Measurements from ENCODE around the gene ATP2C2.
"Not testable (repeated sequence)": the region's sequence is repeated elsewhere in the genome, so short reads cannot be mapped to it uniquely, and the experiment has no call there.

Gene ATP2C2

GRCh38 chr16:84436196-84436595 lies 67.9 kb downstream of the ATP2C2 start:
- no peak overlapping the region for H3K27ac Mint-ChIP-seq

GRCh38 chr16:84438971-84439696 lies 70.8 kb downstream of the ATP2C2 start:
- peaks cover 0 to 1% of the 10 kb centered on the region in 2 donors for H3K4me1 Mint-ChIP-seq (ENCODE audit: low read depth in 2 of 2)
- no peak for ATAC-seq (replicated peaks)
- H3K27me3 Mint-ChIP-seq: peaks cover 17 to 49% of the 10 kb centered on the region in 2 donors
- H3K4me3 Mint-ChIP-seq: no peak overlapping the region
- no peaks in the 10 kb centered on the region for H3K9me3 Mint-ChIP-seq
- H3K27ac Mint-ChIP-seq: no peak overlapping the region
- no peaks in the 10 kb centered on the region for H3K36me3 Mint-ChIP-seq (ENCODE audit: insufficient read depth)
- no peak for DNase-seq

More at GRCh38 chr16:84436196-84436595, 67.9 kb downstream of the ATP2C2 start:
- Mint-ChIP-seq H3K4me1 (ENCODE audit: low read depth in 2 of 2) (no peaks in the 10 kb centered on the region), H3K36me3 (ENCODE audit: insufficient read depth) (no peaks in the 10 kb centered on the region), H3K9me3 (no peaks in the 10 kb centered on the region), H3K4me3 (no peak overlapping the region), H3K27me3 (peaks cover 14 to 35% of the 10 kb centered on the region in 2 donors)
- ATAC-seq (replicated peaks) (no peak), DNase-seq (no peak)

GRCh38 chr16:84442416-84443145 lies 74.2 kb downstream of the ATP2C2 start:
- Mint-ChIP-seq H3K9me3 (no peaks in the 10 kb centered on the region), H3K27ac (no peak overlapping the region), H3K4me3 (no peak overlapping the region), H3K27me3 (peaks cover 17 to 53% of the 10 kb centered on the region in 2 donors), H3K36me3 (ENCODE audit: insufficient read depth) (no peaks in the 10 kb centered on the region), H3K4me1 (ENCODE audit: low read depth in 2 of 2) (peaks cover 0 to 1% of the 10 kb centered on the region in 2 donors)
- no peak for DNase-seq
- ATAC-seq (replicated peaks): no peak

DNA sequence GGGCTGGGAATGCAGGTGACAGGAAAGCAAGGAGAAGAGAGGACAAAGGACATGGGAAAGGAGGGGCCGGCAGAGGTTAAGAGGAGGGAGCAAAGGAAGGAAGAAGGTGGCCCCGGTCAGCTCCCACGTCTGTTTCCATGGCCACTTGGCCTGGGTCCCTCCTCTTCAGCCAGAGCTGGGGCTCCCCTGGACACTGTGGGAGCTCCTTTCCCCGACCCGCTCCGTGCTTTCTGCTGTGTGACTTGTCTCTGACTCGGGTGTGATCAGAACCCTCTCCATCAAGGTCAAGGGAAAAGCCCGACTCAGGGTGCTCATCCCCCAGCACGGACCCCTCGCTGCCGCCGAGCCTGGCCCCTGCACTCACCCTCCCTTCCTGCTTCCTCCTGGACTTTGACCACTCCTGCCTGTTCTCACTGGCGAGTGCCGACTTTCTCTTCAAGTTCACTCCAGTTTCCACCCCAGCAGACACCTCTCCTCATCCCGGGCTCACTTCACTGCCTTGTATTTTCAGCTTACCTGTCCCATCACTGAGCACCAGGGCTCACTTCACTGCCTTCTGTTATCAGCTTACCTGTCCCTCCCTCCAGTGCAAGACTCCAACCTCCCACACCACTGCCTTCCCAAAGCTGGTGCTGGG lies 74.9 kb downstream of the ATP2C2 start:
- H3K36me3 Mint-ChIP-seq (ENCODE audit: insufficient read depth): no peaks in the 10 kb centered on the region
- no peaks in the 10 kb centered on the region for H3K9me3 Mint-ChIP-seq
- H3K27ac Mint-ChIP-seq: no peak overlapping the region
- DNase-seq: no peak
- H3K27me3 Mint-ChIP-seq: peaks cover 17 to 50% of the 10 kb centered on the region in 2 donors
- H3K4me1 Mint-ChIP-seq (ENCODE audit: low read depth in 2 of 2): peaks cover 0 to 1% of the 10 kb centered on the region in 2 donors
- no peak for ATAC-seq (replicated peaks)
- no peak overlapping the region for H3K4me3 Mint-ChIP-seq

DNA sequence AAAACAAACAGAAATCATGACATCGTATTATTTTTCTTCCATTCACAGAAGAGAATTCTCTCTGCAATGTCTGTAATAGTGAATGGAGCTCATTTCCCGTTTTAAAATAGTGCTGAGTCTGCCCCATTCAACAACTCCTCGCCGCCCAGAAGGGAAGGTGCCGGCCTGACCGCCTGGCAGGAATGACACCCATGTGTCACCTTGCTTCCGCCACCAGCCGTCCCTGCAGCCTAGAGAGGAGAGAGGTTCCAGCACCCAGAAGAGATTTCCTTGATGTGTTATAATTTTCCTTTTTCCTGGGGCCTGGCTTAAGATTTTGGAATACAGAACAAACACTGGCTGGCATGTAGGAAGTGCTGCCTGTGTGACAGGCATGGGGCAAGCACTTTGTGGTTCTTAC lies 76.1 kb downstream of the ATP2C2 start:
- H3K36me3 Mint-ChIP-seq (ENCODE audit: insufficient read depth): no peaks in the 10 kb centered on the region
- H3K4me1 Mint-ChIP-seq (ENCODE audit: low read depth in 2 of 2): peaks cover 0 to 1% of the 10 kb centered on the region in 2 donors
- ATAC-seq (replicated peaks) (no peak), DNase-seq (no peak)
- H3K27me3 Mint-ChIP-seq: peaks cover 17 to 51% of the 10 kb centered on the region in 2 donors
- no peaks in the 10 kb centered on the region for H3K9me3 Mint-ChIP-seq
- H3K27ac Mint-ChIP-seq: no peak overlapping the region
- no peak overlapping the region for H3K4me3 Mint-ChIP-seq

GRCh38 chr16:84446084-84446483 lies 77.7 kb downstream of the ATP2C2 start:
- Mint-ChIP-seq H3K4me1 (ENCODE audit: low read depth in 2 of 2) (peaks cover 0 to 1% of the 10 kb centered on the region in 2 donors), H3K4me3 (no peak overlapping the region), H3K9me3 (no peaks in the 10 kb centered on the region), H3K27ac (no peak overlapping the region), H3K36me3 (ENCODE audit: insufficient read depth) (peaks cover 4% of the 10 kb centered on the region), H3K27me3 (peaks cover 21 to 62% of the 10 kb centered on the region in 2 donors)
- DNase-seq (no peak), ATAC-seq (replicated peaks) (no peak)

DNA sequence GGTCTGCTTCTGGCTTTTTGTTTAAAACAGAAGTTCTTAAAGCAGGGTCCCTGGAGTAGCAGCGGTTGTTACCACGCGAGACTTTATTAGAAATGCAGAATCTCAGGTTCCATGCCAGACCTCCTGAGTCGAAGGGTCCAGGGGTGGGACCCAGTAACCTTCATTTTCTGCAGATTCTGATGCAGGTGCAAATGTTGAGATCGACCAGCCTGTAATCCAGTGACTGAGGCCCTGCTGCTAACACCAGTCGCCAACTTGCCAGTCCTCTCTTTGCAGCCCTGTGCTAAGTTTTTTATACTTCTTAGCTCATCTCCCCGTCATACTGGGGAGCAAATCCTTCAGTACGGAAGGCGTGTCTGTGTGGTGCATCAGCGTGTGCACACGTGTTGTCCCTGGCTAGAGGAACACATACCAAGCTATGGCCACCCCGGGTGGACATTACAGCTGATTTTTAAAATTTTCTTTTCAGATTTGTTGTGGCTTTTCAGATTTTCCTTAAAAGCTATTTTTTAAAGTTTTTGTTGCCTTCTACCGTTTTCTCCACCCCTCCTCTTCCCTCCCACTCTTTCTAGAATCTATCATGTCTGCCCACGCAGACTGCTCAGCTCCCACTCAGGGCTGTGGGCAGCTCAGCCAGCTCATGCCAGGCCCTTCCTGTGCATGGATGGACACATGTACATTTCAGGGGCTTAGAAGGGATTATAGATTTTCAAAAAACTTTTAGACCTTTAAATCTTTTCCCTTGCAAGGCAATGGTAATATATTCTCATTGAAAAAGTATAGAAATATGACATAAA lies 78.5 kb downstream of the ATP2C2 start:
- peaks cover 4% of the 10 kb centered on the region for H3K36me3 Mint-ChIP-seq (ENCODE audit: insufficient read depth)

DNA sequence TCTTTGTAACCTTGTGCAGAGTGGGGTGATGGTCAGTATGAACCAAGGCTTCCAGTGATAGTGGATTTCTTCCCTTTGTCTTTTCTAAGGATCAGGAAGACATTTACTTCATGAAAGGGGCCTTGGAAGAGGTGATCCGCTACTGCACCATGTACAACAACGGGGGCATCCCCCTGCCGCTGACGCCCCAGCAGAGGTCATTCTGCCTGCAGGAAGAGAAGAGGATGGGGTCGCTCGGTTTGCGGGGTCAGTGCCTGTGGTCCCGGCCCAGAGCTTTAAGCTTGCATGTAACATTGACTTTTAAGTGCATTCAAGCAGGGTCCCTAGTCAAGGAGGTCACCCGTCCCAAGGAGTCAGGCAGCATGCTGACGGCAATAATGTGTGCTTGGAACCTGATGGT lies 80.1 kb downstream of the ATP2C2 start:
- Mint-ChIP-seq H3K36me3 (ENCODE audit: insufficient read depth) (peaks cover 4% of the 10 kb centered on the region), H3K27me3 (peaks cover 9 to 39% of the 10 kb centered on the region in 2 donors), H3K4me1 (ENCODE audit: low read depth in 2 of 2) (peaks cover 0 to 1% of the 10 kb centered on the region in 2 donors), H3K27ac (no peak overlapping the region), H3K4me3 (no peak overlapping the region), H3K9me3 (no peaks in the 10 kb centered on the region)
- DNase-seq: no peak
- ATAC-seq (replicated peaks): no peak

More for the DNA sequence above, 78.5 kb downstream of the ATP2C2 start:
- DNase-seq (no peak), ATAC-seq (replicated peaks) (no peak)
- H3K27ac Mint-ChIP-seq: no peak overlapping the region
- no peaks in the 10 kb centered on the region for H3K9me3 Mint-ChIP-seq
- peaks cover 21 to 55% of the 10 kb centered on the region in 2 donors for H3K27me3 Mint-ChIP-seq
- H3K4me1 Mint-ChIP-seq (ENCODE audit: low read depth in 2 of 2): peaks cover 0 to 1% of the 10 kb centered on the region in 2 donors
- H3K4me3 Mint-ChIP-seq: no peak overlapping the region

DNA sequence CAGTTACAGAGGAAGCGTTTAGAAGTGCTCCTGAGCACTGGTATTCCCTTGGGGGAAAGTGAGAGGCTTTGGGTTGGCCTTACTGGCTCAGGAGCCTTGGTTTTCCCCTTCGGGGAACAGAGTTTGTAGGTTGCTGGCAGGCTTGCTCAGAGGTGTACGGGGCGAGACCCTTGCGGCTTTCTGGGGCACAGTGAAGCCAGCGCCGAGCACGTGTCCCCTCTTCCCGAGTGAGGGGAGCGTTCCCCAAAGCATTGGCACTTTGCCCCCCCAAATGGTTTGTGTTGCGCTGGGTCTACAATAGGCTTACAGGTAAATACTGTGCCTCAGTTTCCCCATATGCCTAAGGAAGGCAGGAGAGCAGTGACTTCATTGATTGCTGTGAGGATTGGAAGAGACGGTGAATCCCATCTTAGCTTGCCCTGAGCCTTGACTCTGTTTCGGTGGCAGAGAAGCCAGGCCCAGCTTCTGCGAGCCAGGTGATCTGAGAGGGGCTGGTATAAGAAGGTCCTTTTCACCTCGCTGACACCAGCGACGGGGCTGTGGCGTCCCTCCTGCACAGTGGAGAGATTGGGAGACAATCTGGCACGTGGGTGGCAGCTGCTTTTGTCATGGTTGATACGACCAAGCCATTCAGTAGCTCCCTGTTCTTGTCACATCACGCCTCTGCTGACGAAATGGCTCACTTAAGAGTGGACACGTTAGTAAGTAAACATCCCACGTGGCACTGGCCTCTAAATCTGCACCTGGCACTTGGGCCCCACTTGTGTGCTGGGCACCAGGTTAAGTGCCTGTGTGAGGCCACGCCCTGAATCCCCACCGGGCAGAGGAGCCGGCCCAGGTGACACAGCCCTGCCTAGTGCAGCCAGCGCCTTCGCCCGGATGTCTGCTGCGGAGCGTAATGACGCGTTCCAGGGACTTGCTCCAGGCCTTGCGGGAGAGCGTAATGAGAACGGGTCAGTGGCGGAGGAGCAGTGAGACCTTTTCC lies 81.1 kb downstream of the ATP2C2 start:
- peaks cover 4% of the 10 kb centered on the region for H3K36me3 Mint-ChIP-seq (ENCODE audit: insufficient read depth)

DNA sequence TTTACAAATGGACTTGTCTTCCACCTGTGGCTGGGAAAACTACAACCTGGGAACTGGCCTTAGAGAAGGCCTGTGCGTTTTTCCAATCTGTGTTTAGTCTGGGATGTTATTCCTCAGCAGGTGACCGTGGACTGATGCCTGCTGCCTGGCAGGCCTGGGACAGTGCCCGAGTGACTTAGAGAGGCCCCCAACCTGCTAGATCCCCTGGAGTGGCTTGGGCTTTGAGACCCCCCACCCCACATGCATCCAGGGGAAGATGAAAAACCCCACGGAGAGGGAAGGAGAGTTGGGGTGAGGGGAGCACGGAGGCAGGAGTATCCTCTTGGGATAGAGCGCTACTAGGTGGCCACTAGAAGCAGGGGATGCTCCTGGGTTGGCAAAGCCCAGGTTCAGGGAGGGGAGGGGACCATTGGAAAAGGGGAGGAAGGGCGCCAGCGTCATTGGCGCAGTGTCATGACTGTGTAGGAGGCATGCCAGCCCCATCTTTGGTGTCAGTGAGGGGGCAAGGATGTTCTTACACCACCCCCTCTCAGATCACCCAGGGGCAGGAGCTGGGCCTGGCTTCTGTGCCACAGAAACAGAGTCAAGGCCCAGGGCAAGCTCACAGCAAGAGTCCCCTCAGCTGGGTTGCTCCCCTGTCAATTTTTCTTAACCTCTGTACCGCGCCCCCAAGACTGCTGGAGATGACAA lies 82.0 kb downstream of the ATP2C2 start:
- no peak for ATAC-seq (replicated peaks)
- H3K27ac Mint-ChIP-seq: no peak overlapping the region
- H3K36me3 Mint-ChIP-seq (ENCODE audit: insufficient read depth): peaks cover 4% of the 10 kb centered on the region
- H3K4me3 Mint-ChIP-seq: no peak overlapping the region
- no peaks in the 10 kb centered on the region for H3K9me3 Mint-ChIP-seq
- H3K4me1 Mint-ChIP-seq (ENCODE audit: low read depth in 2 of 2): no peaks in the 10 kb centered on the region
- H3K27me3 Mint-ChIP-seq: peaks cover 5 to 31% of the 10 kb centered on the region in 2 donors
- DNase-seq: no peak

More for the DNA sequence above, 81.1 kb downstream of the ATP2C2 start:
- Mint-ChIP-seq H3K9me3 (no peaks in the 10 kb centered on the region), H3K27ac (no peak overlapping the region), H3K4me1 (ENCODE audit: low read depth in 2 of 2) (no peaks in the 10 kb centered on the region), H3K4me3 (no peak overlapping the region), H3K27me3 (peaks cover 5 to 32% of the 10 kb centered on the region in 2 donors)
- DNase-seq (no peak), ATAC-seq (replicated peaks) (no peak)

- not testable (repeated sequence) for H3K27ac Mint-ChIP-seq
These were observed 82.8 kb downstream of the ATP2C2 start for GRCh38 chr16:84451010-84451676.

More at GRCh38 chr16:84451010-84451676, 82.8 kb downstream of the ATP2C2 start:
- not testable (repeated sequence) for H3K36me3 Mint-ChIP-seq (ENCODE audit: insufficient read depth); DNase-seq; H3K4me3 Mint-ChIP-seq; ATAC-seq (replicated peaks); H3K9me3 Mint-ChIP-seq; H3K4me1 Mint-ChIP-seq (ENCODE audit: low read depth in 2 of 2)
- peaks cover 5 to 25% of the 10 kb centered on the region in 2 donors for H3K27me3 Mint-ChIP-seq

Data from effector memory CD8-positive, alpha-beta T cell (primary cell).